ENCODE measurements around the gene UBALD1.

Gene UBALD1

DNA sequence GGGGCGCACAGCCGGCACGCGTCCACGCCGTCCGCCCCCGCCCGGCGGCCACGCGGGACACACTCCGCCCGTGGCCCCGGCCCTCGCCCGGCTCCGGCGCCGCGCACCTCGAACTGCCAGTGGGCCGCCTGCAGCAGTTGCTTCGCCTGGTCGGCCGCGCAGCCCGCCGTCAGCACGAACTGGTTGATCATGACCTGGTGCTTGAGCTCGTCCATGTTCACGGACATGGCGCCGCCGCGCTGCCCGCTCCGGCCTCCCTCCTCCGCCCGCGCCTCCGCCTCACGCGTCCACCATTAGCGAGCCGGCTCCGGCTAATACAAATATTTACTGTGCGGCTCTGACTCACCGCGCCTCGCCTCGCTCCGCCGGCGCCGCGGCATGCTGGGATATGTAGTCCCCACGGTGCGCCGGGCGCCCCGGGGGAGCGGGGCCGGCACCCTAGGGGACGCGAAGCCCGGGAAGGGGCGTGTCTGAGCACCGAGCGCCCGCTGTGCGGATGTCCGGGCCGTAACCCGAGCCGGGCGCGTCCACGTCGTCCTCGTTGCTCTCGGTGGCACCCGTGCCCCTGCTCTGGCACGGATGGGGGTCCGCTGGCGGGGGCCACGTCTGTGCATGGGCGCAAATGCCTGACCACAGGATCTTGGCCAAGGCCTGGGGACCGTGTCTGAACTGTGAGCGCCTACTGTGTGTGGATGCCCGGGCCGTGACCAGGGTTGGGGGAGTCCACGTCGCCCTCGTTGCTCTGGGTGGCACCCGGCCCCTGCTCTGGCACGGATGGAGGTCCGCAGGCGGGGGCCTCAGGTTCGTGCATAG is at the start of gene UBALD1:
Gene UBALD1, minus strand, starts transcription at position 318 of the 813 bp plus-strand sequence. Its CDS starts 91 bp downstream, at position 227.
- peak within 1 kb of the TSS; percentile 84 for H3K4me3 ChIP-seq (ENCODE audit: low read length)
- peak within 1 kb of the TSS; percentile 69 for H3K27ac ChIP-seq (ENCODE audit: low read length)
- TF ChIP-seq CTCF (IDR thresholded peaks at IDR 0.05; ENCODE audit: low read depth, low read length) (no peak), EZH2phosphoT487 (IDR thresholded peaks at IDR 0.05; ENCODE audit: low read depth) (no peak)
- no peak within 1 kb of the TSS; the same call in 1 of the 2 replicates for H2AFZ ChIP-seq (ENCODE audit: low read depth, low read length)
- peaks cover 19% of the 10 kb centered on the region for H3K4me1 ChIP-seq (ENCODE audit: low read length)
- no peaks in the 10 kb centered on the region for H3K9me3 ChIP-seq (ENCODE audit: insufficient read depth, low read length)
- peaks cover 16% of the 10 kb centered on the region for H4K20me1 ChIP-seq (ENCODE audit: insufficient read depth, low read length)
- peak within 1 kb of the TSS; percentile 92 for H3K4me2 ChIP-seq (ENCODE audit: low read length)
- no peaks in the 10 kb centered on the region for H3K27me3 ChIP-seq (ENCODE audit: low read depth, low read length)
- H3K9ac ChIP-seq (ENCODE audit: low read length): peak within 1 kb of the TSS; percentile 87
- H3K36me3 ChIP-seq (replicated peaks; ENCODE audit: low read depth, low read length): no peaks in the 10 kb centered on the region
- H3K79me2 ChIP-seq (ENCODE audit: low read length): peaks cover 45% of the 10 kb centered on the region

DNA sequence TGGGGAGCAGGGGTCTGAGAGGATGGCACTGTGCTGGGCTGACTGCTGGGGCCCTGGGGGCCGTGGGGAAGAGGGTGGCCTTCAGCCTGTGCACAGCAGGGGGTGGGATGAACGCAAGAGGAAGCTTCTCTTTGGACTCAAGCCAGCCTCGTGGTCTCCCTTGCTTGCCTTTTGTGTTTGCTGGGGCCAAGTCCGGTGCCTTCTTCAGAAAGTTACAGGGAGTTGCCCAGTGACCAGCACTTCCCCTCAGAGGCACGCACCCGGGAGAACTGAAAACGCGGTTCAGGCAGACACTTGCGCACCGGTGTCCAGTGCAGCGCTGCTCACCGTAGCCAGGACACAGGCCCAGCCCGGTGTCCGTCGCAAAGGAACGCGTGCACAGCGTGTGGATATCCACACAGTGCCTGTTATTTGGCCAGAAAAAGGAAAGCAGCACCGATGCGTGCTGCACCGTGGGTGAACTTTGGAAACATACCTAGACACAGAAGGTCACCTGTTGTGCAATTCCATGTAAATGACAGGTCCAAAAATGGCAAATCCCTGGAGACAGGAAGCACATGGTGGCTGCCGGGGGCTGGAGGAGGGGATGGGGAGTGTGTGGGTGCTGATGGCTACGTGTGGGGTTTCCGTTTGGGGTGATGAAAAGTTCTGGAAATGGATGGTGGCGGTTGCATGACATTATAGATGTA is 49.2 kb upstream of the UBALD1 start:
- no peak overlapping the region for H3K27ac ChIP-seq (ENCODE audit: low read length)
- no peaks in the 10 kb centered on the region for H3K27me3 ChIP-seq (ENCODE audit: low read depth, low read length)
- no peaks in the 10 kb centered on the region for H3K4me1 ChIP-seq (ENCODE audit: low read length)
- no peaks in the 10 kb centered on the region for H3K9me3 ChIP-seq (ENCODE audit: insufficient read depth, low read length)
- H3K79me2 ChIP-seq (ENCODE audit: low read length): no peaks in the 10 kb centered on the region
- no peak overlapping the region for H3K4me2 ChIP-seq (ENCODE audit: low read length)
- H4K20me1 ChIP-seq (ENCODE audit: insufficient read depth, low read length): no peaks in the 10 kb centered on the region
- H3K9ac ChIP-seq (ENCODE audit: low read length): no peak overlapping the region
- no peak overlapping the region for H2AFZ ChIP-seq (ENCODE audit: low read depth, low read length)
- H3K36me3 ChIP-seq (replicated peaks; ENCODE audit: low read depth, low read length): peaks cover 21% of the 10 kb centered on the region
- H3K4me3 ChIP-seq (ENCODE audit: low read length): no peak overlapping the region
- no peak for TF ChIP-seq CTCF (IDR thresholded peaks at IDR 0.05; ENCODE audit: low read depth, low read length)
- TF ChIP-seq EZH2phosphoT487 (IDR thresholded peaks at IDR 0.05; ENCODE audit: low read depth): no peak

DNA sequence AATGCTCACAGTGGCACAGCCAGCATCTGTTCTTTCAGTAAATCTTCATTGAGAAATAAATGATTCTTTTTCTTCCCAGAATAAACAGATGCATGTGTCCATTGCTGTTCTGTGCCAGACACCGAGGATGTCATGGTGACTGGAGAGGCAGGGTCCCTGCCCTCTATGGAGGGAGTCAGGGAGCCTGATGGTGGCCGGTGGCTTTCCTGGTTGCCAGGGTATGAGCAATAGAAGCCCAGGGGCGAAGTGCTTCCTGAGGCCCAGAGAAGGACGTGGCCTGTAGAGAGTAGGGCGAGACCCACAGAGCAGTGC is 48.7 kb upstream of the UBALD1 start:
- Histone ChIP-seq H3K9ac (ENCODE audit: low read length) (no peak overlapping the region), H3K4me2 (ENCODE audit: low read length) (no peak overlapping the region)
- TF ChIP-seq EZH2phosphoT487 (IDR thresholded peaks at IDR 0.05; ENCODE audit: low read depth) (no peak), CTCF (IDR thresholded peaks at IDR 0.05; ENCODE audit: low read depth, low read length) (no peak)

GRCh38 chr16:4661661-4662060 is 47.0 kb upstream of the UBALD1 start:
- Histone ChIP-seq H2AFZ (ENCODE audit: low read depth, low read length) (no peak overlapping the region), H4K20me1 (ENCODE audit: insufficient read depth, low read length) (no peaks in the 10 kb centered on the region), H3K27me3 (ENCODE audit: low read depth, low read length) (no peaks in the 10 kb centered on the region), H3K9me3 (ENCODE audit: insufficient read depth, low read length) (no peaks in the 10 kb centered on the region), H3K4me2 (ENCODE audit: low read length) (no peak overlapping the region), H3K4me3 (ENCODE audit: low read length) (no peak overlapping the region), H3K9ac (ENCODE audit: low read length) (no peak overlapping the region), H3K79me2 (ENCODE audit: low read length) (no peaks in the 10 kb centered on the region), H3K36me3 (replicated peaks; ENCODE audit: low read depth, low read length) (peaks cover 7% of the 10 kb centered on the region), H3K27ac (ENCODE audit: low read length) (no peak overlapping the region), H3K4me1 (ENCODE audit: low read length) (no peaks in the 10 kb centered on the region)
- TF ChIP-seq CTCF (IDR thresholded peaks at IDR 0.05; ENCODE audit: low read depth, low read length) (no peak), EZH2phosphoT487 (IDR thresholded peaks at IDR 0.05; ENCODE audit: low read depth) (no peak)

More for the DNA sequence above, 48.7 kb upstream of the UBALD1 start:
- no peak overlapping the region for H3K27ac ChIP-seq (ENCODE audit: low read length)
- H3K79me2 ChIP-seq (ENCODE audit: low read length): no peaks in the 10 kb centered on the region
- no peak overlapping the region for H2AFZ ChIP-seq (ENCODE audit: low read depth, low read length)
- no peak overlapping the region for H3K4me3 ChIP-seq (ENCODE audit: low read length)
- H3K36me3 ChIP-seq (replicated peaks; ENCODE audit: low read depth, low read length): peaks cover 16% of the 10 kb centered on the region
- no peaks in the 10 kb centered on the region for H3K9me3 ChIP-seq (ENCODE audit: insufficient read depth, low read length)
- H3K27me3 ChIP-seq (ENCODE audit: low read depth, low read length): no peaks in the 10 kb centered on the region
- H3K4me1 ChIP-seq (ENCODE audit: low read length): no peaks in the 10 kb centered on the region
- H4K20me1 ChIP-seq (ENCODE audit: insufficient read depth, low read length): no peaks in the 10 kb centered on the region

Data from OCI-LY3 (cell line).